ENCODE results near the gene ZBTB45. TPM values are rescaled to one million over a fixed set of nuclear protein-coding genes. Genes with fewer than 3 reads are reported as not detected.
A peak's percentile ranks its signal among the peaks of the same experiment; 100 is the strongest.
"Not testable (repeated sequence)": the region's sequence is repeated elsewhere in the genome, so short reads cannot be mapped to it uniquely, and the experiment has no call there.

Gene ZBTB45
- total RNA-seq, 1 donor from 2014 or later: 1.2 TPM

DNA sequence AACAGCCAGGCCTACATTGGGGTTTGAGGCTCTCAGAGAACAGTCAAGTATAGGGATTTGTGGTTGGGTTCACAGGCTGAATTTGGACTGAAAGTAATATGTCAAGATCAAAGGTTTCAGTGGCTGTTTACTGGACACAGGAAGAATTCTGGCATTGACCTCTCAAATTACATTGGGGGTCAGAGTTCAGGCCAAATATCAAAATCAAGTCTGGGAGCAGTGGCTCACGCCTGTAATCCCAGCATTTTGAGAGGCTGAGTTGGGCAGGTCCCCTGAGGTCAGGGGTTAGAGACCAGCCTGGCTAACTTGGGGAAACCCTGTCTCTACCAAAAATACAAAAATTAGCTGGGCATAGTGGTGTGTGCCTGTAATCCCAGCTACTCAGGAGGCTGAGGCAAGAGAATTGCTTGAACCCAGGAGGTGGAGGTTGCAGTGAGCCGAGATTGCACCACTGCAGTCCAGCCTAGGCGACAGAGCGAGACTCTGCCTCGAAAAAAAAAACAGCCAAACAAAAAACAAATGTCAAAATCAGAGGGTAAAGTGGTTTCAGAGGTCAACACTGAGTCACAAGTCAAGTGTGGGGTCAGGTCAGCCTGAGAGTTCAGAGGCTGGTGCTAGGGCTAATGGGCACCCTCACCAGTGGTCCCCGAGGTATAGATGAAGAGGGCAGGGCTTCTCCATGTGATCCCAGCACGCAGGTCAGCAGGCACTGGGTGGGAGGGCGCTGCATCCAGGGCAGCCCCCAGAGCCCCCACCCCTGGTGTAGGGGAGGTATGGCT is 9.3 kb downstream of the ZBTB45 start:
- no peak for DNase-seq (ENCODE audit: low spot score)

DNA sequence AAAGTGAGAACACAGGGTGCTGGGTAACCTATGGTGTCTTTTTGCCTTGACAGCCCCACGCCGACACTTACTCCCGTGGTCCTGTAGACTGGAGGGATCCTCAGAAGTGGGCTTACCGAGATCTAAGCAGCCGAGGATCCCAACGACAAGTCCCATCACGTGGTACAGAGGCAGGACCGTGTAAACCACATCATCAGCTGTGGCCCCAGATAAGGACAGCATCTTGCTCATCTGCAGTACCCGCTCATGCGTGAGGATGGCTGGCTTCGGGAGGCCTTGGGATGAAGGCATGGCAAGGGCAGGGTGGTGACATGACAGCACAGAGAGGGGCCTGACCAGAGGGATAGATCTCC is 9.9 kb downstream of the ZBTB45 start:
- no peak for DNase-seq (ENCODE audit: low spot score)

- not testable (repeated sequence) for DNase-seq (ENCODE audit: low spot score)
Measured at GRCh38 chr19:58507602-58508223, 11.9 kb downstream of the ZBTB45 start.

DNA sequence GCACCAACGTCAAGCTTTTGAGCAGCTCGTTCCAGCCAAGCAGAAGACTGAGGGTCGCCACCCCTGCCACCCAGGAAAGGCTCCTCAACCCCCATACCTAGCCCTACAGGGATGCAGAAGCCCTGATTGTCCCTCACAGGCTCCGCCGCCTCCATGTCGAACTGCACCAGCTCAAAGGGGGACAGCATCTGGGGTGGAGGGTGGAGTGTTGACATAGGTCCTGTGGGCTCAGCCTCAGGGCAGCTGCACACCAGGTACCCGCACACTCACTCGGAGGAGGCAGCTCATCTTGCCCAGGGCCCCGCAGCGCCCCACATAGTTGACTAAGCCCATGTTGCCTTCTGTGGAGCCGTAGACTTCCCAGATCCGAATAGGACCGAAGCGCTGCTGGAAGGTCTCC is 19.4 kb downstream of the ZBTB45 start:
- DNase-seq (ENCODE audit: low spot score): no peak

- DNase-seq (ENCODE audit: low spot score): peak; percentile 98
Measured at GRCh38 chr19:58499021-58499927, 20.3 kb downstream of the ZBTB45 start.

GRCh38 chr19:58498316-58499020 is 21.1 kb downstream of the ZBTB45 start:
- DNase-seq (ENCODE audit: low spot score): no peak

GRCh38 chr19:58497634-58498170 is 21.9 kb downstream of the ZBTB45 start:
- DNase-seq (ENCODE audit: low spot score): no peak

GRCh38 chr19:58492265-58492664 is 27.3 kb downstream of the ZBTB45 start:
- DNase-seq (ENCODE audit: low spot score): no peak

DNA sequence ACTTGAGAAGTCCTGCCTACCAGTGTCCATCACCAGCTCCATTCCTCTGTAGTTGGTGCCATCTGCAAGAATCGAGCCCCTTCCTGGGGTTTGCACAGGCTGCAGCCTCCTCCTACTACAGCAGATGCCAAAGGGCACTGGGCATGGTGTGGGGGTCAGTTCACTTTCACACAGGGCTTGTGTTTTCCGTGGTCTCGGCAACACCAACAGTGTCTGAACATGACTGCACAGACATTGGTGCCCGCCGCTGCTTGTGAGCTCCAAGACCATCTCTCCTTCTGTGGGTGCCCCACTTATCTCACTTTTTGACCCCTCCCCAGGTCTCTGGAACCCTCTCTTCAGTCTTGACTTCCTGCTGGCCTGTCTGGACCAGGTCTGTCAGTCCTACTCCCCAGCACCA is 28.2 kb downstream of the ZBTB45 start:
- no peak for DNase-seq (ENCODE audit: low spot score)

DNA sequence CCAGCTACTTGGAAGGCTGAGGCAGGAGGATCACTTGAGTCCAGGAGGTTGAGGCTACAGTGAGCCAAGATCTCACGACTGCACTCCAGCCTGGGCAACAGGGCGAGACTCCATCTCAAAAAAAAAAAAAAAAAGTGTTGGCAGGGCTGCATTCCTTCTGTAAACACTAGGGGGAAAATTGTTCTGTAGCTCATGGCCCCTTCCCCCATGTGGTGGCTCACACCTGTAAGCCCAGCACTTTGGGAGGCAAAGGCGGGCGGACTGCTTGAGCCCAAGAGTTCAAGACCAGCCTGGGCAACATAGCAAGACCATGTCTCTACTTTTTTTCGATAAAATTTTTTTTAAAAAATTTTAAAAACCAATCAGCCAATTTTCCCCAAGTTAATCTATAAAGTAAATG is 35.3 kb downstream of the ZBTB45 start:
- DNase-seq (ENCODE audit: low spot score): not testable (repeated sequence)

GRCh38 chr19:58483776-58484175 is 35.8 kb downstream of the ZBTB45 start:
- no peak for DNase-seq (ENCODE audit: low spot score)

- no peak for DNase-seq (ENCODE audit: low spot score)
Measured at GRCh38 chr19:58482372-58482771, 37.2 kb downstream of the ZBTB45 start.

GRCh38 chr19:58480831-58481230 is 38.8 kb downstream of the ZBTB45 start:
- DNase-seq (ENCODE audit: low spot score): no peak

DNA sequence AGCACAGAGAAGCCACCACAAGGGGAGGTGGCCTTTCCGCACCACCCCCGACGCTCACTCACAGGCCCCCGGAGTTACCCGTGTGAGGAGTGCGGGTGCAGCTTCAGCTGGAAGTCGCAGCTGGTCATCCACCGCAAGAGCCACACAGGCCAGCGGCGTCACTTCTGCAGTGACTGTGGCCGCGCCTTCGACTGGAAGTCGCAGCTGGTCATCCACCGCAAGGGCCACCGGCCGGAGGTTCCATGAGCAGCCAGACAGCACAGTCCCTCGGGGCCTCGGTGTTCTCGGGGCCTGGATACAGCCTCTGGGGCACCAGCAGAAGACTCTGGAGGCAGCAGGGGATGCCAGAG is 39.2 kb downstream of the ZBTB45 start:
- DNase-seq (ENCODE audit: low spot score): no peak

DNA sequence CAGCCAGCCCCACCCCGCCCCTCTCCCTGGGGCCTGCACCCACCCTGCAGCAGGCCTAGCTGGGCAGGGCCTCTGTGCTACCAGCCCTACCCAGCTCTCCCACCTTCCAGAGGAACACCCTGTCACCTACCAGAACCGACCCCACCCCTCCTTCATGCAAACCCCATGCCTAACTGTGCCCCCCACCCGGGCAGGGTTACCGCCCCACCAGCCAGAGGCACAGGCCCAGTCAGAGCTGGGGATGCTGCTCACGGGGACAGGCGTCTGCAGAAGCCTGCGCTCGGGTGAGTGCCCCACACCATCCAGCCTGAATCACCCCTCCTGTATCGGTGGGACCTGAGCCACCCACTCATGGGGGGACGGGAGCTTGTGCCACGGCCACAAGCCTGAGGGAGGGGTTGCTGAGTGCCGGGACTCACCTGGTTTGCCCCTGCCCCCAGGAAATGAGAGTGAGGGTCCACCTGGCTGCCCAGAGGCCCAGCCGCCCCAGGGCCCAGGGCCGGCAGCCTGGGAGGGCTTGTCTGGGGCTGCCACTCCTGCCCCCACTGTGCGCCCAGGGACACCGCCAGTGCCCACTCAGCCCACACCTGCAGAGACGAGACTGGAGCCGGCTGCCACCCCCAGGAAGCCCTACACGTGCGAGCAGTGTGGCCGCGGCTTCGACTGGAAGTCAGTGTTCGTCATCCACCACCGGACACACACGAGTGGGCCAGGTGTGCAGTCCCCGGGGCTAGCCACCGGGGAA is 39.7 kb downstream of the ZBTB45 start:
- DNase-seq (ENCODE audit: low spot score): no peak

GRCh38 chr19:58479303-58479702 is 40.3 kb downstream of the ZBTB45 start:
- no peak for DNase-seq (ENCODE audit: low spot score)

- DNase-seq (ENCODE audit: low spot score): no peak
Measured at GRCh38 chr19:58477871-58478270, 41.7 kb downstream of the ZBTB45 start.

DNA sequence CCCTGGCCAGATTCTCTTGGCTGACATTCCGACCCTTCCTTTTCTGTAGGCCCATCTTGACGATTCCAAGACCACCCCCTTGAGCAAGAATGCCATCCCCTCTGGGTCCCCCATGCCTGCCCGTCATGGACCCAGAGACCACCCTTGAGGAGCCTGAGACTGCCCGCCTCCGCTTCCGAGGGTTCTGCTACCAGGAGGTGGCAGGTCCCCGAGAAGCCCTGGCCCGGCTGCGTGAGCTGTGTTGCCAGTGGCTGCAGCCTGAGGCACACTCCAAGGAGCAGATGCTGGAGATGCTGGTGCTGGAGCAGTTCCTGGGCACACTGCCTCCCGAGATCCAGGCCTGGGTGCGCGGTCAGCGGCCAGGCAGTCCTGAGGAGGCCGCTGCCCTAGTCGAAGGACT is 42.5 kb downstream of the ZBTB45 start:
- DNase-seq (ENCODE audit: low spot score): no peak

GRCh38 chr19:58476498-58477015 is 43.1 kb downstream of the ZBTB45 start:
- no peak for DNase-seq (ENCODE audit: low spot score)

- DNase-seq (ENCODE audit: low spot score): peak; percentile 99
Measured at GRCh38 chr19:58475714-58476497, 43.7 kb downstream of the ZBTB45 start, which contains the start of gene ZNF446. TSS of gene ZNF446 (plus strand) at chr19:58476352. CDS start at chr19:58477219, 867 bp downstream.
